Measurements from ENCODE around the gene PNPLA8. TPM values are rescaled to one million over a fixed set of nuclear protein-coding genes. Genes with fewer than 3 reads are reported as not detected.
A peak's percentile ranks its signal among the peaks of the same experiment; 100 is the strongest.

The PNPLA8 gene
- total and polyA plus RNA-seq, 2 of the 4 experiments (the other 2 are of a cell fraction), result 7.0 to 14.5 TPM

DNA sequence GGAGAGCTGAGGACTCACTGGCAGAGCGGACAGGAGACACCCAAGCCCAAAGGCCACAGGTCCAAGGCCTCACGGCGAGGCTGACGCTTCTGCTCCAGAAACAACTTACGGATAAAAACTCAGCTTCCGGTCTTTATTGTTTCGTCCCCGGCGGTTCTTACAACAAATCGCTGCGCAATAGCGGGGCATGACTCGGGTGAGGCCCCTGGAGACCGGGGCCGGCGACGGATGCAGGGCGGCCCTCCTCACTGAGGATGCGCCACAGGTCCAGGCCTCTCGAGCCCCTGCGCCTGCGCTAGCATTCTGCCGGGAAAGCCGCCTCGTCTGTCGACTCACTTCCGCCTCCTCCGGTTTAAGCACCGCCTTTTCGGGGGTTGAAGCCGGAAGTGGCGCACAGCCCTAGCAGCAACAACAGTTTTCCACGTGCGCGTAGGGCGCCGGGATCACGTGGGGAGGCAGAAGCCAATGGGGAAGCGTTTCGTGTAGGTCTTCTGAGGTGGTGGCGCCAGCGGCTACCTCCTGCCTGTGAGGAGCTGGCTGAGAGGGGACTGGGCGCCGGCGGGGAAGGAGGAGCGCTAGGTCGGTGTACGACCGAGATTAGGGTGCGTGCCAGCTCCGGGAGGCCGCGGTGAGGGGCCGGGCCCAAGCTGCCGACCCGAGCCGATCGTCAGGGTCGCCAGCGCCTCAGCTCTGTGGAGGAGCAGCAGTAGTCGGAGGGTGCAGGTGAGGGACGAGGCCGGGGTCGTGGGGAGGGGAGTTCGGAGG, 43.6 kb upstream of the PNPLA8 start, which contains the start of the genes DNAJB9 and THAP5 (continued):
- TF ChIP-seq, protein P1, sequence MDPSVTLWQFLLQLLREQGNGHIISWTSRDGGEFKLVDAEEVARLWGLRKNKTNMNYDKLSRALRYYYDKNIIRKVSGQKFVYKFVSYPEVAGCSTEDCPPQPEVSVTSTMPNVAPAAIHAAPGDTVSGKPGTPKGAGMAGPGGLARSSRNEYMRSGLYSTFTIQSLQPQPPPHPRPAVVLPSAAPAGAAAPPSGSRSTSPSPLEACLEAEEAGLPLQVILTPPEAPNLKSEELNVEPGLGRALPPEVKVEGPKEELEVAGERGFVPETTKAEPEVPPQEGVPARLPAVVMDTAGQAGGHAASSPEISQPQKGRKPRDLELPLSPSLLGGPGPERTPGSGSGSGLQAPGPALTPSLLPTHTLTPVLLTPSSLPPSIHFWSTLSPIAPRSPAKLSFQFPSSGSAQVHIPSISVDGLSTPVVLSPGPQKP (IDR thresholded peaks at IDR 0.05; ENCODE audit: borderline replicate concordance, low read depth, low read length), result no peak; the same call in 1 of the 2 replicates
- no peak for TF ChIP-seq RAD21 (IDR thresholded peaks at IDR 0.05; ENCODE audit: low read length)
- peak; percentile 4; the same call in 1 of the 2 replicates for TF ChIP-seq NFE2L2 (IDR thresholded peaks at IDR 0.05; ENCODE audit: low read depth, low read length)

Data from IMR-90 (cell line).